Dendritic cell treated with granulocyte-macrophage colony-stimulating factor and Interleukin-4, amounts not matched to agents 40 ng/mL and 50 ng/mL, for 4 days (primary cell): ENCODE results near the gene GPR141.

Experiments used
- H3K27ac Mint-ChIP-seq: one replicate; pipeline ENCODE4 v1.8.0; 2022; ENCODE audit warnings: mild to moderate bottlenecking, mixed read lengths
- H3K27me3 Mint-ChIP-seq: one replicate; pipeline ENCODE4 v1.8.0; 2022; ENCODE audit warnings: mild to moderate bottlenecking, mixed read lengths
- H3K36me3 Mint-ChIP-seq: one replicate; pipeline ENCODE4 v1.8.0; 2022; ENCODE audit warnings: low read depth, mixed read lengths
- H3K4me1 Mint-ChIP-seq: one replicate; pipeline ENCODE4 v1.8.0; 2022; ENCODE audit warnings: low read depth, mixed read lengths
- H3K4me3 Mint-ChIP-seq: one replicate; pipeline ENCODE4 v1.8.0; 2022; ENCODE audit warnings: mild to moderate bottlenecking, moderate library complexity, mixed read lengths
- H3K9me3 Mint-ChIP-seq: one replicate; pipeline ENCODE4 v1.8.0; 2022; ENCODE audit warnings: mixed read lengths
- intact Hi-C: fragments of 100-400 bp; cut with micrococcal nuclease; formaldehyde crosslinking; loops from one replicate; pipeline ENCODE4 v1.15.0; 2022

The GPR141 gene

DNA sequence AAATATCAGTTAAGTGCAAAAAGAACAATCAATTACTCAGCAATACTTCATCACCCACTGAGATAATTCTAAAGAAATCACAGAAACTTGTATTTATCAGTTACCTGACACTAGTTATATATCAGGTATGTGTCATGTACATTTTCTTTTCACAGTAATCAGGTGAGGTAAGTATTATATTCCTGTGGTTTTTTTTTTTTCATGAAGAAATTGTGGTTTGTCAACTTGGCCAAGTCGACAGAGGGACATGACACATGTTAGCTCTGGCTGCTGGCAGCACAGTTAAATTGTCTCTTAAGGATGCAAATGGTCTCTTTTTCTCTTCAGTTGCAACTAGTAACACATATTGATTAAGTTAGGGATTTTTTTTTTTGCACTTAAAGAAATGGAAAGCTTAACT is 13.7 kb upstream of the GPR141 start:
- intact Hi-C loops = no loop called here
- no peak overlapping the region for H3K27ac Mint-ChIP-seq
- H3K4me3 Mint-ChIP-seq = no peak overlapping the region
- H3K9me3 Mint-ChIP-seq = no peaks in the 10 kb centered on the region
- H3K4me1 Mint-ChIP-seq = peaks cover 67% of the 10 kb centered on the region
- no peaks in the 10 kb centered on the region for H3K36me3 Mint-ChIP-seq
- H3K27me3 Mint-ChIP-seq = no peaks in the 10 kb centered on the region

- H3K27me3 Mint-ChIP-seq = no peaks in the 10 kb centered on the region
- intact Hi-C loops = no loop called here
- no peaks in the 10 kb centered on the region for H3K9me3 Mint-ChIP-seq
- H3K36me3 Mint-ChIP-seq = no peaks in the 10 kb centered on the region
- H3K4me1 Mint-ChIP-seq = peaks cover 67% of the 10 kb centered on the region
- H3K4me3 Mint-ChIP-seq = no peak overlapping the region
- H3K27ac Mint-ChIP-seq = peak overlapping the region; percentile 48
Measured at GRCh38 chr7:37670436-37670835, 13.1 kb upstream of the GPR141 start.

DNA sequence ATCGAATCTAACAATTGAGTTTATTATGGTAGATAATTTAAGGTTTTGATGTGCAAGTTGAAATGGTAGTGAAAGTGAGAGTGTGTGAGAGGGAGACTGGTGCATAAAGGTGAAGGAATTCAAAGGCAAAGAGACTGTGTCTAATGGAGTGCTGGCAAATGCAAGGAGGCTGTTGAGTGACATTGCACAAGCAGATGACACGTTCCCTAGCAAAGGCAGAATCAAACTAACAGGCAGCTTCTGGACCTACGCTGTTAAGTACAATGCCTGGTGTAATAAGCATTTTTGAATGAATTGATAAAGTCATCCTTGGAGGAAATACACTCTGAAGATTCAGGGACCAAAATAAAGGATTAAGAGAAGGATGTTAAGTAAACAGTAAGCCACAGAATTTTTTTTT is 11.7 kb upstream of the GPR141 start:
- intact Hi-C loops = no loop called here

DNA sequence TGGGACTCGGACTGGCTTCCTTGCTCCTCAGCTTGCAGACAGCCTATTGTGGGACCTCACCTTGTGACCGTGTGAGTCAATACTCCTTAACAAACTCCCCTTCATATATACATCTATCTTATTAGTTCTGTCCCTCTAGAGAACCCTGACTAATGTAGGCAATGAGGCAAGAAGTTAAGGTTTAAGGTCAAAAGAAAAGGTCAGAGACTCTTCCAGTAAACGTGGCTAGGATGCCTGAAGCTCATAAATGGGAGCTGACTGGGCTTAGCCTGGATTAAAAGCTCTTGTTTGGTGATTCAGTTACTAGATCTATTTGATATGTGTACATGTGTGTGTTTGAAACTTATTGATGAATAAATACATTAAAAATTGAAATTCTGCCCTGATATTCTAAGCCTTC is 10.6 kb upstream of the GPR141 start:
- Mint-ChIP-seq H3K9me3 (no peaks in the 10 kb centered on the region), H3K4me1 (peaks cover 61% of the 10 kb centered on the region), H3K4me3 (no peak overlapping the region), H3K27ac (peak overlapping the region; percentile 57), H3K27me3 (no peaks in the 10 kb centered on the region), H3K36me3 (no peaks in the 10 kb centered on the region)
- intact Hi-C loops = no loop called here

More for the DNA sequence above, 11.7 kb upstream of the GPR141 start:
- H3K27me3 Mint-ChIP-seq = no peaks in the 10 kb centered on the region
- peak overlapping the region; percentile 57 for H3K27ac Mint-ChIP-seq
- H3K4me1 Mint-ChIP-seq = peaks cover 62% of the 10 kb centered on the region
- no peak overlapping the region for H3K4me3 Mint-ChIP-seq
- no peaks in the 10 kb centered on the region for H3K9me3 Mint-ChIP-seq
- H3K36me3 Mint-ChIP-seq = no peaks in the 10 kb centered on the region

DNA sequence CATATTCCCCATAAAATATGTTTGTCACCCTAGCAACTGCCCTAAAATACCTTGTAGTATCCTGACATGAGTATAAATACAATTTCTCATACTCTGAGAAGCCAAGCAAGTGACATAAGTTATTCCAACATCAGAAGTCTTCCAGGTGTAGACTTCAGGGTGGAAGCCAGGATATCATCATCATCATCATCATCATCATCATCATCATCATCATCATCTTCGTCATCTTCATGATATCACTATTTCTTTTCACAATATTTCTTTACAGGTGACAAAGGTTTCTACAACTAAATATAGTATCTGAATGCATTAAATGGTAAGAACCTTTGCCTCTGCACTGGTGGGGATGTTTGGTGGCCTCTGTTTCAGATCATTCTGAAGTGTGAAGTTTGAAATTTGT is 10.0 kb upstream of the GPR141 start:
- Mint-ChIP-seq H3K4me1 (peaks cover 61% of the 10 kb centered on the region), H3K36me3 (no peaks in the 10 kb centered on the region), H3K27ac (no peak overlapping the region), H3K27me3 (no peaks in the 10 kb centered on the region), H3K4me3 (no peak overlapping the region), H3K9me3 (no peaks in the 10 kb centered on the region)
- intact Hi-C loops = no loop called here

- Mint-ChIP-seq H3K36me3 (no peaks in the 10 kb centered on the region), H3K27me3 (no peaks in the 10 kb centered on the region), H3K9me3 (no peaks in the 10 kb centered on the region), H3K4me1 (peaks cover 63% of the 10 kb centered on the region), H3K27ac (peak overlapping the region; percentile 83), H3K4me3 (peak overlapping the region; percentile 44)
- intact Hi-C loops = no loop called here
Measured at GRCh38 chr7:37674531-37674930, 9.0 kb upstream of the GPR141 start.

DNA sequence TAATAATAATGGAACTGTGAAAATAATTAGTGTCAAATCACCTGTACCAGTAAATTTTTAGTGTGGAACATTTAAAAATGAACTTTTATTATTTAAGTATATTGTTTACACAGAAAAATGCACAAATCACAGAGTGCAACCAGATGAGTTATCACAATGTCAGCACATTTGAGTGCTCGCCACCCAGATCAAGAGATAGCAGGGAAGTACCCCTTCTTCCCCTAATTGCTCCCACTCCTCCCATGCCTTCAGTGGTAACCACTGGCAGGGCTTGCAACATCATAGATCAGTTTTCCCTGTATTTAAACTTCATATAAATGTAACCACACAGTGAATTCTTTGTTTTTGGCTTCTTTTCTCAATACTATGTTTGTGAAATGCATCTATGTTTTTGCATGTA is 7.8 kb upstream of the GPR141 start:
- intact Hi-C loops = no loop called here
- Mint-ChIP-seq H3K27ac (peak overlapping the region; percentile 83), H3K36me3 (no peaks in the 10 kb centered on the region), H3K4me3 (no peak overlapping the region), H3K9me3 (no peaks in the 10 kb centered on the region), H3K4me1 (peaks cover 67% of the 10 kb centered on the region), H3K27me3 (no peaks in the 10 kb centered on the region)

DNA sequence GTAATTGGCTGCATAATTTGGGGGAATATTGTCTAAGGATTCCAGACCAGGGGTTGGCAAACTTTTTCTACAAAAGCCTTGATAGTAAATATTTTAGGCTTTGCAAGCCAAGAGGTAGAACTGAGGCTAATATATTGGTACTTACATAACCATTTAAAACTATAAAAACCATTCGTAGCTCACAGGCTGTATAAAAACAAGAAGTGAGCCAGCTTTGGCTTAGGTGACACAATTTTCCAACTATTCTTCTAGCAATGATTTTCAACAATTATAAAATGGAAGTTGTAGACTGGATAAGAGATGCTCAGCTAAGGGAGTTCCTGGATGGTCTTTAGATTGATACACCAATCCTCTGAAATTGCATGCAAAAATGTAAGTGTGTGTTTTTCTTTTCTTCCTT is 1.4 kb downstream of the GPR141 start:
- intact Hi-C loops = loop anchor here (5.0 kb wide), 1 partner anchor 38 kb away; no protein-coding TSS in a partner anchor
- H3K4me3 Mint-ChIP-seq = peak overlapping the region; percentile 87

GRCh38 chr7:37686556-37687345 is 3.2 kb downstream of the GPR141 start:
- intact Hi-C loops = no loop called here
- Mint-ChIP-seq H3K36me3 (peaks cover 46% of the 10 kb centered on the region), H3K27ac (peak overlapping the region; percentile 68), H3K27me3 (no peaks in the 10 kb centered on the region), H3K9me3 (no peaks in the 10 kb centered on the region), H3K4me1 (peaks cover 60% of the 10 kb centered on the region), H3K4me3 (peak overlapping the region; percentile 75)

More for the DNA sequence above, 1.4 kb downstream of the GPR141 start:
- Mint-ChIP-seq H3K4me1 (peaks cover 55% of the 10 kb centered on the region), H3K36me3 (peaks cover 34% of the 10 kb centered on the region), H3K27me3 (no peaks in the 10 kb centered on the region), H3K9me3 (no peaks in the 10 kb centered on the region), H3K27ac (peak overlapping the region; percentile 87)

DNA sequence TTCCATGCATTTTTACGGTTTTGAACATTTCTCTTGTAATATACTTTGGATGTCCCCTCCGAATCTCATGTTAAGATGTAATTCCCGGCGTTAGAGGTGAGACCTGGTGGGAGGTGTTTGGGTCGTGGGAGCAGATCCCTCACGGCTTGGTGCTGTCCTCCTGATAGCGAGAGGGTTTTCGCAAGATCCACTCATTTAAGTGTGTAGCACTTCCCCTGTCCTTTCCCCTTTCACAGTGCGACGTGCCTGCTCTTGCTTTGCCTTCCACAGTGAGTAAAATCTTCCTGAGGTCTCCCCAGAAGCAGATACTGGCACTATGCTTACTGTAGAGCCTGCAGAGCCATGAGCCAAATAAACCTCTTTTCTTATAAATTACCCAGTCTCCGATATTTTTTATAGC is 6.6 kb downstream of the GPR141 start:
- Mint-ChIP-seq H3K4me1 (peaks cover 88% of the 10 kb centered on the region), H3K9me3 (no peaks in the 10 kb centered on the region), H3K36me3 (peaks cover 69% of the 10 kb centered on the region), H3K27ac (peak overlapping the region; percentile 91), H3K27me3 (no peaks in the 10 kb centered on the region), H3K4me3 (peak overlapping the region; percentile 90)
- intact Hi-C loops = no loop called here

- Mint-ChIP-seq H3K9me3 (no peaks in the 10 kb centered on the region), H3K27me3 (no peaks in the 10 kb centered on the region), H3K4me1 (peaks cover 82% of the 10 kb centered on the region), H3K4me3 (no peak overlapping the region), H3K27ac (peak overlapping the region; percentile 13), H3K36me3 (peaks cover 75% of the 10 kb centered on the region)
- intact Hi-C loops = no loop called here
Measured at GRCh38 chr7:37694208-37695094, 10.9 kb downstream of the GPR141 start.

GRCh38 chr7:37698276-37698675 is 14.7 kb downstream of the GPR141 start:
- Mint-ChIP-seq H3K27ac (peak overlapping the region; percentile 20), H3K36me3 (peaks cover 72% of the 10 kb centered on the region), H3K4me3 (no peak overlapping the region), H3K9me3 (no peaks in the 10 kb centered on the region), H3K4me1 (peaks cover 63% of the 10 kb centered on the region), H3K27me3 (no peaks in the 10 kb centered on the region)
- intact Hi-C loops = no loop called here

- H3K27me3 Mint-ChIP-seq = no peaks in the 10 kb centered on the region
- peak overlapping the region; percentile 20 for H3K27ac Mint-ChIP-seq
- intact Hi-C loops = no loop called here
- peaks cover 72% of the 10 kb centered on the region for H3K36me3 Mint-ChIP-seq
- peaks cover 61% of the 10 kb centered on the region for H3K4me1 Mint-ChIP-seq
- no peak overlapping the region for H3K4me3 Mint-ChIP-seq
- no peaks in the 10 kb centered on the region for H3K9me3 Mint-ChIP-seq
Measured at GRCh38 chr7:37698782-37699181, 15.2 kb downstream of the GPR141 start.

DNA sequence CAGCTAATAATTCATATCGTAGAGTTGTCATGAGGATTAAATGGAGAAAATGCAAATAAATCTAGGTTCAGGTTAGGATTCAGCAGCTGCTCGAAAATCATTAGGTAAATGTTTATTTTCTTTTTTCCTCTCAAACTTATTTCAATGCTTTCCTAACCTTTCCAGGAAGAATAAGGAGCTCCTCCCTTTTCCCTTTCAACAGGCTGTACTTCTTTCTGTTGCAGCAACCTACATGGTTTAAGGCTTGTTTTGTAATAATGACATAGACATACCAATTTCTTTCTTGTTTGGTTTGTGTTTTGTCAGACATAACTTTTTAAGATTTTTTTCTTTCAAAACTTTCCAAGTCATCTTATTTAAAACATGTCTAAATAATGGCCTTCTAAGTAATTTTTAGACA is 18.2 kb downstream of the GPR141 start:
- Mint-ChIP-seq H3K4me3 (no peak overlapping the region), H3K27ac (peak overlapping the region; percentile 77), H3K27me3 (no peaks in the 10 kb centered on the region), H3K36me3 (peaks cover 80% of the 10 kb centered on the region), H3K4me1 (peaks cover 55% of the 10 kb centered on the region), H3K9me3 (no peaks in the 10 kb centered on the region)
- intact Hi-C loops = no loop called here
